CD4-positive, alpha-beta T cell treated with Interleukin-6 for 4 hours (primary cell): ENCODE measurements around the gene C11orf52.
"Not testable (repeated sequence)": the region's sequence is repeated elsewhere in the genome, so short reads cannot be mapped to it uniquely, and the experiment has no call there.

ENCODE experiments used
- DNase-seq: peaks from one replicate; pipeline ENCODE4 v3.0.0-alpha.2; 2020; ENCODE audit warnings: mixed read lengths

C11orf52 gene

DNA sequence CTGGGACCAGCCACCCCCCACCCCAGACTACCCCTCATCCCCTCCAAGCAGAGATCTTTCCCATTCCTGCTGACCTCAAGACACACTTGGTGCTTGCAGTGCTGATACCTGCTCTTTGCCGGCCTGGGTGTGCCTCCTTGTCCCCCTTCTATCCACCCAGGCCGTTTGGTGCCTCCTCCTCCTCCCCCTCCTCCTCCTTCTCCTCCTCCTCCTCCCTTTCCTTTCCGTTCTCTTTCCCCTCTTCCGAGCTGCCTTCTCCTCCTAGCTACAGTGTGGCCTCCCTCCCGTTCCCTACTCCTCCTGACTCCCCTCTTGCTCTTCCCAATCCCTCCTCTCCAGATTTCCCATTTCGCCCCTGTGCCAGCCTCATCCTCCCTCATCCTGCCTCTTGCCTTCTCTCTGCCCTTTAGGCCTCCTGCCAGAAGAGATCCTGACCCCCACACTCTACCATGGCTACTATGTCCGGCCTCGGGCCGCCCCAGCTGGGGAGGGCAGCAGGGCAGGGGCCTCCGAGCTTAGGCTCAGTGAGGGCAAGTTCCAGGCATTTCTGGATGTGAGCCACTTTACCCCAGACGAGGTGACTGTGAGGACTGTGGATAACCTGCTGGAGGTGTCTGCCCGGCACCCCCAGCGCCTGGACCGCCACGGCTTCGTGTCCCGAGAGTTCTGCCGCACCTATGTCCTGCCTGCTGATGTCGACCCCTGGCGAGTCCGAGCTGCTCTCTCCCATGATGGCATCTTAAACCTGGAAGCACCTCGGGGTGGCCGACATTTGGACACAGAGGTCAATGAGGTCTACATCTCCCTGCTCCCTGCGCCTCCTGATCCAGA lies 5.5 kb upstream of the C11orf52 start:
- no peak for DNase-seq

DNA sequence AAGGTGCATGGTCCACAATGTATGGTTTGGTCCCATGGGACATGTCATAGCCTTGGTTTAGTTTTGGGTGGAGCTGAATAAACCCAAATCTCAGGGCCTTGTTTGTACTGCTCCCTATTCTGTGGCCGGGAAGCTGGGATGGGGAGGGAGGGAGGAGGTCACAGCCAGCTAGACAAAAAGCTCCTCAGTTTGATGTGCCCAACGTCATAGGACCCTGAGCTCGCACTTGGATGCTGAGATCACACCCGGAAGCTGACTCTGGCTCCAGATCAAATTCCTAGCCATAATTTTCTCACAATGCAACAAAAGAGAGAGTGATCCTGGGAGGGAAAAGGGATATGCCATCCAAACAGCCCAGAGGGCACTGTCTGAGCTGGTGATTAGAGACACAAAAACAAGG lies 4.7 kb upstream of the C11orf52 start:
- DNase-seq: no peak

DNA sequence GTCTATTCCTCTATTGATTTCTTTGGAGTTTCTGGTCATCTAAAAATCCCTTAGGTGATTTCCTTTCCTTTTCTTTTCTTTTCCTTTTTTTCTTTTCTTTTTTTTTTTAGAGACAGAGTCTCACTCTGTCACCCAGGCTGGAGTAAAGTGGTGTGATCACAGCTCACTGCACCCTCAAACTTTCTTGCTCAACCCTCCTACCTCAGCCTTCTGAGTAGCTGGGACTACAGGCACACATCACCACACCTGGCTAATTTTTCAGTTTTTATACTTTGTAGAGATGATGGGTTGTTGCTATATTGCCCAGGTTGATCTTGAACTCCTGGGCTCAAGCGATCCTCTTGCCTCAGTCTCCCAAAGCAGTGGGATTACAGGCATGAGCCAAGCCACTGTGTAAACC lies 1.9 kb upstream of the C11orf52 start:
- no peak for DNase-seq

DNA sequence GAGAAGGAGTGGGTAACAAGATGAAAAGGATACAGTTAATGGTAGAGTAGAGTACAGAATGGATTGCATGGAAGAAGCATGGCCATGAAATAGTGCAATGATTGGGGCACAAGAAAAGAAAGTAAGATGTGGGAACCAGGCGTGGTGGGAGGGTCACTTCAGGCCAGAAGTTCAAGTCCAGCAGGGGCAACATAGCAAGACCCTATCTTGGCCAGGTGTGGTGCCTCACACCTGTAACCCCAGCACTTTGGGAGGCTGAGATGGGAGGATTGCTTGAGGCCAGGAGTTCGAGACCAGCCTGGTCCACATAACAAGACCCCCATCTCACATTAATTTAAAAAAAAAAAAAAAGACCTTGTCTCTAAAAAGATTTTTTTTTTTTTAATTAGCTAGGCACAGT lies 1.4 kb upstream of the C11orf52 start:
- no peak for DNase-seq

DNA sequence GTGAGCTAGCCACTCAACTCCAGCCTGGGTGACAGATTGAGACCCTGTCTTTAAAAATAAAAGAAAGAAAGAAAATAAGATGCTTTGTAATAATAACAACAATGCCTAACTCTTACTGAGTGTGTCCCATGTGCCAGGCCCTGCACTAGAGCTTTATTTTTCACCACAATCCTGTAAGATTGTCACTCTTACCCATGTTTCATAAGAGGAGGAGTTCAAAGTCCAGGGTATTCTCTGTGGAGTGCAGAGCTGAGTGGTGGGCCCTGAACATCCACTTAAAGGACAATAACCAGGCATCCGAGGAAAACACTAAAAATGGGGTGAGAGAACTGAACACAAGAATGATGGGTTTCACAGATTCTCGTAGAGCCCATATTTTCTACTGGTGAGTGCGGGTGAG lies 925 bp upstream of the C11orf52 start:
- DNase-seq: no peak

DNA sequence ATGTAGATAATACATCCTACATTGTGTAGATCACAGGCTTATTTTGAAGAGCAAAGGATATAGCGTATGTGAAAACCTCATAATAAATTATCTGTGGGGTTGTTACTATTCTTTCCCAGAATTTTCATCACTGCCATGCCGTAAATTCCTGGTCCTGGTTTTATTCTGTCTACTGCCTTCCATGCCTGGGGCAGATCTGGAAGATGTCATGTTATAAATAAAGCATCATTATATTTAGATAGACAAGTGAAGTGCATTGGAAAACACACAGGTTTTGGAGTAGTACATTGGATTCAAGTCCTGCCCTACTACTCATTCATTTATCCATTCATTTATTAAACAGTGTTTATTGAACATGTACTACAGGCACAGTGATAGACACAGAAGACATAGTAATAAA lies 2.2 kb downstream of the C11orf52 start:
- no peak for DNase-seq

DNA sequence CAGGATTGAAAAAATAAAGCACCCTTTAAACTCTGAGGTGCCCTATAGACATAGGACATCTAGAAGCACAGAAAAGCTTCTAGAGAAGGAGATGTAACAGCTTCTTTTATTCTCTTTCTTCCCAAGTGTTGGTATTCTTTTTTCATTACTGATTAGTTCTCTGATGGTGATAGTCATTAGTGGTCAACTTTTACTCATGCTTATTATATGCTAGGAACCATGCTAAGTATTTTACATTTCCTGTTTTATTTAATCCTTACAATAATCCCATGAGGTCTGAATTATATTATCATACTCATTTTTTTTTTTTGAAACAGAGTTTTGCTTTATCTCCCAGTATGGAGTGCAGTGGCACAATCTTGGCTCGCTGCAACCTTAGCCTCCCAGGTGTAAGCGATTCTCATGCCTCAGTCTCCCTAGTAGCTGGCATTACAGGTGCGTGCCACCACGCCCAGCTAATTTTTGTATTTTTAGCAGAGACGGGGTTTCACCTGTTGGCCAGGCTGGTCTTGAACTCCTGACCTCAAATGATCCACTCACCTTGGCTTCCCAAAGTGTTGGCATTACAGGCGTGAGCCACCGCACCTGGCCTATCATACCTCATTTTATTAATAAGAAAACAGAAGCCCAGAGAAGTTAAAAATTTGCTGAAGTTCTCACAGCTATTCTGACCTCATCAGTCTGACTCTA lies 3.0 kb downstream of the C11orf52 start:
- DNase-seq: no peak

DNA sequence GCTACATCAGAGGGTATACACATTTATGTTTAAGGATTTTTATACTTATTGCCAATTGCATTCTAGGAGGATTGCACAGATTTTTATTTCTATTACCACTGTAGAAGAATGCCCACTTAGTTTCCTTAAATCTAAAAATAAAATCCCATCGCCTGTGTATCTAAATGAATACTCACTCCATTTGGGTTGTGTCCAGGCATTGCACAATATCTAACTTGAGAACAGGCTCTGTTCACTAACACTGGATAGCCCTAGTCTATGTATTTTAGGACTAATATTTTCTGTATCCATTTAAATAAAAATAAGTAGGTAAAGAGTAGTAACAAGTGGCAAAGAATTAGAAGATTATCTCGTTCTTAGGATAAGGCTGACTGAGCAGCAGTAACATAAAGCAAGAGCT lies 4.1 kb downstream of the C11orf52 start:
- no peak for DNase-seq

DNA sequence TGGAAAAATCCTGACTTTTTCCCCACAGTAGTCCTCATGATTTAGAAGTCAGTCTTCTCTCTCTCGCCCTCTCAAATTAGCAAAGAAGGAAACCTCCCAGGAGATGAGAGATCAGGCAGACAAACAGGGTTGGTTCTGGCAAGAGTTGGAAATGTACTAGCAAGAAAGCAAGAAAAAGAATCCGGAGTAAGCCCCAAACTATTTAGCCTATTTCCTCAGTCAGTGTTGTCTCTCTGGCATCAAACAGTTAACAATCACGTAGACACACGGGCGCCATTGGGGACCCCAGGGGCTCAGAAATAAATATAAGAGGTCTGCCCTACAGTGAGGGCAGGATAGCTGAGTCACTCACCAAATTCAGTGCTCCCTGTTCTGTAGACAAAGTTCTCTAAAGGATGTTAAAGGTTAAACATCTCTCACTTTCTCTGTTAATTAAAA lies 4.7 kb downstream of the C11orf52 start:
- no peak for DNase-seq

DNA sequence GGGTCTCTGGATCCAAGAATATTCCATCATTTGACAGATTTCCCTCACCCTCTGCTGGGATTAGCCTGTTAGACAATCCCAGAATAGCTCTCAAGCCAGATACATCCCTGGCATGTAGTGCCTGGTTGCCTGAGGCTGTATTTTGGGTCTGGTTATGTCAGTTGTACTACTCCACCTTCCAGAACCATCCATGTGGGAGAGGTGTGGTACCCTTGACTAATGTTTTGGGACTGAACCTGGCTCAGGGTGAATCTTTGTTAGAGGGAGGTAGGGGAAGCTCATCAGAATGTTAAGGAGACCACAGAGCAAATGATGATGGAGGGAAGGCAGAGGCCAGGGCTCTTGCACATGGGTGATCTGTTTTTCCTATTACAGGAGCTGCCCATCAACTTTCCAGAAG lies 5.2 kb downstream of the C11orf52 start:
- no peak for DNase-seq

DNA sequence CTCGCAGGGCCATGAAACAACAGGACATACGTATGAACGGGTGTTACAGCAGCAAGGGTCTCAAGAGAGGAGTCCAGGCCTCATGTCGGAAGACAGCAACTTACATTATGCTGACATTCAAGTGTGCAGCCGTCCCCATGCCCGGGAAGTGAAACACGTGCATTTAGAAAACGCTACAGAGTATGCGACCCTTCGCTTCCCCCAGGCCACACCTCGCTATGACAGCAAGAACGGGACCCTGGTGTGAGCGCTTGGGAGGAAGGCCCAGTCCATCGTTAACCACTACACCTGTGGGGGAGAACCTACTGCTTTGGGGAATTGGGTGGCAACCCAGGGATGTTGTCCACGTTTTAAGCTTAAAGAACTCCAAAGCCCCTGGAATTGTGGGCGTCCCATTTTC lies 7.2 kb downstream of the C11orf52 start:
- DNase-seq: no peak

DNA sequence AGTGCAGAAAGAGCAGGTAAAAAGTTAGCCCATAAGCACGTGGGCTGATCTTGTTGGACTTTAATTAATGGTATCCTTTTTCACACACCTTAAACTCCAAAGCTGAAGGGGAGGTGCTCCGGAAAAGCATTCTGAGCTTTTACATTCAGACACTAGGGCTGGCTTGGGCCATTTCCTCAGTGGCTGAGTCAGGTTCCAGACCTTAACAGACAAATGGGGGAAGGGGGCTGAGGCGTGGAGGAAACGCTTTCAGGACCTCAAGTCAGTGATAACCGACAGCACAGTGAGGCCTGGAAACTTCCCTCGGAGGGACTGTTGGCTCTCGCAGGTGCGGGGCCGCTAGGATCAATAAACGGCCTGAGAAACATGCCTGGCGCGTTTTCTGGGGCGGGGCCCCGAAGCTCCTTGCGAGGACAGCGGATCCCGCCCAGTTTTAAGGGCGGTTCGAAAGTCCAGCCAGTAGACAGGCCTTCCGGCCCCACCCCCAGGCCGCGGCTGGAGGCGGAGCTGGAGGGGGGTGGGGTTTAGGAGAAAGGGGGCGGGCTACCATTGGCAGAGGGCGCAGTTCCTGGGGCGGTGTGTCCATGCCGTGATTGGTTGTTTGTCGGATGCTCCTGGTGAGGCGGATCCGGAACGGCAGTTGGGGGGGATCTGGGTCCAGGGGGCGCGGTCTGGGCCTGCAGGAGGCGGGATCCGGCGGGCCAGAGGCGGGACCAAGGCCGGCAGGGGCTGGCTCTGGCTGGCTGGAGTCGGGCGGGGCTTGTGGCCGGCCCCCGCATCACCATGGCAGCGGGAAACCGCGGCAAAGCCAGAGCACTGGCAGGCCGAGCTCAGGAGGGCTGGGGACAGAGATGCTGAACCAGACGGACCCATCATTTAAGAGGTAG lies 8.0 kb downstream of the C11orf52 start:
- peak; percentile 95 for DNase-seq

DNA sequence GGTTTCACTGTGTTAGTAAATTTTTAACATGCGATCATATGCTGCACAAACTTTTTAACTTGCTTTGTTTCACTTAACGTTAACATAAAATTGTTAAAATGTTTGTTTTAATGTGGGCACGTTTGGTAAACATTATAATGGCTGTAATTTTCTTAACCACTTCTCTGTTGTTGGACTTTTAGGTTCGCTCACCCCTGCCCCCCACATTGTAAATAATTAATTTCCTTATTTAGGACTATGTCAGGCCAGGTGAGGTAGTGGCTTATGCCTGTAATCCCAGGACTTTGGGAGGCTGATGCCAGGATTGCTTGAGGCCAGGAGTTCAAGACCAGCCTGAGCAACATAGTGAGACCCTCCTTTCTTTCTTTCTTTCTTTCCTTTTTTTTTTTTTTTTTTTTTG lies 11.8 kb downstream of the C11orf52 start:
- no peak for DNase-seq

DNA sequence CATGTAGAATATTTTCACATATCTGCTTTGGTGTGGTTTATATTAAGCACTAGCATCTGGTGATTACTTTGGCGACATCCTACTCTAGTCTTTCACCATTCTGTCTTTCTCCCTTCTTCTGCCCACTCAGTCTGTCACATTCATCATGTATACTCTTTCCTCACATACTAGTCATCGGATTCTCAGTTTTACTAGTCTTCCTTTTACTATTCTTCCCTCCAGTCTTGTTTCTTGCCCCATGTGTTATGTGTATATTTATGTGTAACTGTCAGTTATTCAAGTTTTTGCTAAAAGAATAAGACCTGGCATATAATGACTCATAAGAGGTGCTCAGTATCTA lies 13.9 kb downstream of the C11orf52 start:
- DNase-seq: no peak

DNA sequence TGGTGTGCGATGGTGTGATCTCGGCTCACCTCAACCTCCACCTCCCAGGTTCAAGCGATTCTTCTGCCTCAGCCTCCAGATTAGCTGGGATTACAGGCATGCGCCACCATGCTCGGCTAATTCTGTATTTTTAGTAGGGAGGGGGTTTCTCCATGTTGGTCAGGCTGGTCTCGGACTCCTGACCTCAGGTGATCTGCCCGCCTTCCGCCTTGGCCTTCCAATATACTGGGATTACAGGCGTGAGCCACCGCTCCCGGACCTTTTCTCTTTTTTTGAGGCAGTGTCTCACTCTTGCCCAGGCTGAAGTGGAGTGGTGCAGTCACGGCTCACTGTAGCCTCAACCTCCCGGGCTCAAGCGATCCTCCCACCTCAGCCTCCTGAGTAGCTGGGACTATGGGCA lies 14.5 kb downstream of the C11orf52 start:
- DNase-seq: not testable (repeated sequence)

DNA sequence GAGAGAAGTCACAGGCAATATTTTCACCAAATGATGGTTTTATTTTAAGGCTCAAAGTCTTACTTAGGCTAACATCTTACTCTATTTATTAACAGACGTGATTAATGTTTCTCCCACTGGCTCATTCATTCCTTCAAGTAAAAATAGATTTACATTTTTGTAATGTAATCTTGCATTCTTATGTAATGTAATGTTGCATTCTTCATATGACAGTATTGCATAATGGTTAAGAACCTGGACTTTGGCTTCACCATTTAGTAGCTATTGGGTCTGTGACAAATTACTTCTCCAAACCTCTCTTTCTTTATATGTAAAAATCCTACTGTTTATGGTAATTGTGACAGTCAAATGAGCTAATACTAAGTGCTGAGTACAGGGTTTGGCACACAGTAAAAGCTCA lies 15.2 kb downstream of the C11orf52 start:
- DNase-seq: no peak

DNA sequence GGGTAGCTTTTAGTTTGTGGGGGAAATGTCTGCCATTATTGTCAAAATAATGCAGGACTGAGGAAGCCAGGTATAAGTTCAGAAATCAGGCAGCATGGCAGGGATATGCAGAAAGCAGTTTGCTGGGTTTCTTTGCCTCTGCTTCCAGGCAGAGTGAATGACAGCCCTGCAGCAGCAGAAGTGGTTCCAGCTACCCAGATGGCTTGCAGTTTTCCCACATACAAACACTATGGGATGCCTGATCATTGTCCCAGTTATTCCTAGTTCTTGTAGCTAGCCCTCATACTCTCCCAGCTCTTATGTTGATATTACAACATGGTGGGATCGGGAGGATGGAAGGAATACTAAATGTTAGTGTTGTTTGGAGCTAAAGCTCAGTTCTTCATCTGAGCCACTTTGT lies 15.6 kb downstream of the C11orf52 start:
- no peak for DNase-seq

DNA sequence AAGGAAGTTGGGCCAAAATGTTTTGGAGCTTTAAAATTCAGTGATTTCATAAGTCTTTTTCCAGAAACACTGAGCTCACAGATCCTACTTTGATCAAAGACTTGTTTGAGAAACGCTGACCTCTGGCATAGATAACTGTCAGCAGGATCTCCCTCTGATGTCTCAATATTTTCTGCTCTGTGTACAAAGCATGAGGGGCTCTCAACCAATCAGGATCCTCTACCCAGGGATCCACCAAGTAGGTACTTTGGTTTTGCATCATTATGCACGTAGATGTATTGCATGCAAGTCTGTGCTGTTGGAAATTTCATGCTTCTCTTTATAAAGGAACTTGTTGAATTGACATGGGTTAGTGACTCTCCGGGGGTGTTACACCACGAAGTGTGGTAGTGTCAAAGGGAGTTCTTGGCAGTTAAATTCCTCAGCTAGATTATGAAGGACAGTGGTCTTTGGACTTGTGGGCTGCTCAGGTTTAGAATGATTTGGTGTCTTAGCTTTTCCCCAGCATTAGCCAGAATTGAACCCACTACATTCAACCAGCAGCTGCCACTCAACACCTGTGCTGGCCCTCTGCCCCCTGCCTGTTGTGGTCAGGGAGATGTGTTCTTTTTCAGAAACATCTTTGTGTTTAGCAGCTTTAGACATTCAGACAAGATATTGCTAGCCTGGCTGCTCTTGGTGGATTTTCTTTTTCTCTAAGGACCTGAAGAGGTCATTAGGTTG lies 16.8 kb downstream of the C11orf52 start:
- no peak for DNase-seq

DNA sequence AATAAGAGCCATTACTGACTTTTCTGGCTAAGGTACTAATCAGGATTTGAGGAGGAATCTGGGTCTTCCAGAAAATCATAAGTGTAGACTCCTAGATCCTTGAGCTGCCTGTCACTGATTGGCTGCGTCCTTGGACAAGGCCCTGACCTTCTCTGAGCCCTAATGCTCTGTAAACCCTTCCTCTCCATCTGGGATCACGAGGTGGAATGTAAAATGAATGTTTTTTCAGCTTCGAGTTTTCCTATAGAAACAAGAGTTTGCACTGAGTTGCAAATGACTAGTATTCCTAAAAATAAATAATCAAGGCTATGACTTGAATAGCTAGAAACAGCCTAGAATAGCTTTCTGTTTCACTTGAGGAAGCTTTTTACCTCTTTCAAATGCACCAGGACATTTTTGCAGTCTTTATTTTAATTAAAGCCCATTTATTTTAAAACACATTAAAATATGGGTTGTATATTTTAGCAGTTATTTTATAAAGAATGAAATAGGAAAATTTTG lies 17.4 kb downstream of the C11orf52 start:
- no peak for DNase-seq

DNA sequence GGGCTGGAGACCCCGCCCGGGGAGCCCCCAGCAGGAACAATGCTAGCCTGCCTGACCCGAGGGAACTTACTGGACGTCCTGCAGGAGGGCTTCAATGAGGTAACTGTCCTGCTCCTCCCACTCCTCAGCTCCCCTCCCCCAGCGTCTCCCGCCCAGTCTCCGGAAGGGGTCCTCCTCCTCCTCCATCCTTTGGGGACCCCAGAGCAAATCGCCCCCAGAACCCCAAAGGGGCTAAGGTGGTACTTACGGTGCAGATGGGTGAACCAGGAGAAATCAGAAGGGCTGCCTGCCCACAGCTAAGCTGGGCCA lies 18.7 kb downstream of the C11orf52 start:
- peak; percentile 11 for DNase-seq

DNA sequence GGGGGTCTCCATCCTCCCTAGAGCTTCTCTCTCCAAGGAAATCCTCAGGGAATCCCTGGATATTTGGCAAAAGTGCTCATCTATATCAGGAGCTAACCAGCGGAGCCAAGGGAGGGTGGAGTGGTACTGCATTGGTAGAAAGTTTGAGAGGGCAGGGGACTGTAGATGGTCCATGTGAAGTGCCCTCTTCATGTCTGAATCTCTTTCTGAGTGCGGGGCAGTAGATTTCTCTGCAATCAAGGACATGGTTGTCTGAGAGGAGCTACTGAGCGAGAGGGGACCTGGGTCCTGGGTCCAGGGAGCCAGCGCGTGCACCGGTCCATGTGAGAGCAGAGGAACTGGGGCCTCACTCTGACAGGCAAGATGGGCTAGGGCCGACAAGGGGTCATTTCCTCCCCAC lies 19.1 kb downstream of the C11orf52 start:
- peak; percentile 4 for DNase-seq

DNA sequence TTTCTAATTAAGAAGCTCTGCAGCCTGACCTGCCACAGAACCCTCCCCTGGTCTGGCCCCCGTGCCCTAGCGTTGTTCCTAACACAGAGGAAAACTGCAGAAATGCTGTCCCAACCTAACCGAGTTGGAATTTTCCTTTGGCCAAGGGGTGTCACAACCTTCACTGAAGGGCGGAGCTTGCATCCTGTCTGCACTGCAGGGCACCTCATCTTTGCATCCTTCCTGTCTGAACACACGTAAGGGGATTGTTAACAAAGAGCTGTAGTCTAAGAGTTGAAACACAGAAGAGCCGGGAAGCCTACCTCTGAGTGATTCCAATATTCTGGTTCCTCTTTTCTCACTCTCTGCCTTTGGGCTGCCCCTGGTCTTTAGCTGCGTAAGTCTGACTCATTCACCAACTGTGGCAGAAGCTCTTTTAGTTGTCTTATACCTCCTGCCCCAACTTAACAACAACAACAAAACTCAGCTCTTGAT lies 20.0 kb downstream of the C11orf52 start:
- peak; percentile 52 for DNase-seq
